Skeletal muscle tissue (tissue), 4 donors: ENCODE measurements around the gene EP400. TPM values are rescaled to one million over a fixed set of nuclear protein-coding genes. Genes with fewer than 3 reads are reported as not detected.

Experiments
- H3K27ac ChIP-seq: one replicate; pipeline ENCODE4 v1.7.0; 2013; ENCODE audit warnings: mild to moderate bottlenecking, low read depth, low read length, inconsistent platforms
- H3K27me3 ChIP-seq, 3 donors: one replicate each; pipeline ENCODE4 v1.7.0; 2013; ENCODE audit warnings: low read length in 3 of 3; ENCODE audit not compliant: control insufficient read depth in 3 of 3, insufficient read depth in 3 of 3
- H3K36me3 ChIP-seq, 3 donors: one replicate each; pipeline ENCODE4 v1.7.0; 2013; ENCODE audit warnings: low read length in 3 of 3; ENCODE audit not compliant: control insufficient read depth in 3 of 3, insufficient read depth in 3 of 3
- H3K4me1 ChIP-seq, 3 donors: one replicate each; pipeline ENCODE4 v1.7.0; 2013; ENCODE audit warnings: low read length in 3 of 3, mild to moderate bottlenecking in 3 of 3; ENCODE audit not compliant: control insufficient read depth in 3 of 3, insufficient read depth in 3 of 3
- H3K4me3 ChIP-seq, 3 donors: one replicate each; pipeline ENCODE4 v1.7.0; 2013; ENCODE audit warnings: low read length in 3 of 3
- H3K9ac ChIP-seq, 3 donors: one replicate each; pipeline ENCODE4 v1.7.0; 2013; ENCODE audit warnings: low read length in 3 of 3, mild to moderate bottlenecking in 3 of 3, moderate library complexity in 2 of 3, low read depth in 1 of 3
- H3K9me3 ChIP-seq, 3 donors: one replicate each; pipeline ENCODE4 v1.7.0; 2013; ENCODE audit warnings: low read length in 3 of 3; ENCODE audit not compliant: control insufficient read depth in 3 of 3
- total RNA-seq: library from RNA; depleted of rRNA; stranded (reverse); fragments of >200 nt; gene quantifications from one replicate; pipeline ENCODE4 v1.2.3, GENCODE V29; 2014
- donor health status: Osteomylitis.

Gene EP400
- total RNA-seq, 1 donor from 2014 or later, result 11.0 TPM

GRCh38 chr12:131919366-131920156 is 30.2 kb upstream of the EP400 start:
- Histone ChIP-seq H3K9me3 (no peaks in the 10 kb centered on the region), H3K36me3 (peaks cover 45 to 57% (median 51%) of the 10 kb centered on the region in 3 donors), H3K4me3 (no peak overlapping the region), H3K9ac (no peak overlapping the region), H3K4me1 (peaks cover 0 to 4% (median under 1%) of the 10 kb centered on the region in 3 donors), H3K27me3 (no peaks in the 10 kb centered on the region), H3K27ac (no peak overlapping the region)

- Histone ChIP-seq H3K27me3 (no peaks in the 10 kb centered on the region), H3K4me1 (peaks cover 0 to 7% (median 4%) of the 10 kb centered on the region in 3 donors), H3K36me3 (peaks cover 40 to 51% (median 47%) of the 10 kb centered on the region in 3 donors), H3K9me3 (no peaks in the 10 kb centered on the region), H3K4me3 (no peak overlapping the region), H3K27ac (no peak overlapping the region), H3K9ac (no peak overlapping the region)
These were observed 29.6 kb upstream of the EP400 start for GRCh38 chr12:131920157-131920508.

DNA sequence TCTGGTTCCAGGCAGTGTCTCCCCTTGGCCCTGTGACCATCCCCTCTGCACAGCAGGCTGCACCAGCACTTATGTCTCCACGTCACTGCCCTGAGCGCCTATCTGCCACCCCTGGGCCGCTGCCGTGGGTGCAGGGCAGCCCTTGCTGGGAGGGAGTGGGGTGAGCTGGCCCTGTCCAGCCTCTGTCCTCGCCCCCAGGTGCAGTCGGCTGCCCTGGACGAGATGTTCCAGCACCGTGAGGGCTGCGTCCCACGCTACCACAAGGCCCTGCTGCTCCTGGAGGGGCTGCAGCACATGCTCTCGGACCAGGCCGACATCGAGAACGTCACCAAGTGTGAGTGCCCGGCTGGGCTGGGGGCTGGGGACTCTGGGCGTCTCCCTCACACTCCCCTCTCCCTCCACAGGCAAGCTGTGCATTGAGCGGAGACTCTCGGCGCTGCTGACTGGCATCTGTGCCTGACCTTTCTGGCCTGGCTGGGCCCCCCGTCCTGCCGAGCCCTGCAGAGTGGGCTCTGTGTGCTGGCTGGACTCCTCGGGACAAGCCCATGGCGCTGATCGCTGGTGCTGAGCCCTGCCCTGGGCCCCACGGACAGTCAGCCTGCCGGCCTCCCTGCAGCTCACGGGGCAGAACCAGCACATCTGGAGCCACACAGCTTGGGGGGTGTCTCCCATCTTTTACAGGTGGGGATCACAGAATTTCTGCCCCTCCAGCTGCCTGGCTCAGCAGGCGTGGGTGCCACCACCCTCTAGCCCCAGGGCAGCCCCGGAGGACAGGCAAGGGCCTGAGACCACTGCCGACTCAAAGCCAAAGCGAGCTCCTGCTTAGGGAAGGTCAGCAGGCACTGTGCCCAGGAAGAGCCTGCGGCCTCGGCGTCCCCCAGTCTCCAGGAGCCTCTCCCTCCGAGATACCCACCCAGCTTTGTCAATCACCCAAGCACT is 28.6 kb upstream of the EP400 start:
- peaks cover 29 to 41% (median 38%) of the 10 kb centered on the region in 3 donors for H3K36me3 ChIP-seq

DNA sequence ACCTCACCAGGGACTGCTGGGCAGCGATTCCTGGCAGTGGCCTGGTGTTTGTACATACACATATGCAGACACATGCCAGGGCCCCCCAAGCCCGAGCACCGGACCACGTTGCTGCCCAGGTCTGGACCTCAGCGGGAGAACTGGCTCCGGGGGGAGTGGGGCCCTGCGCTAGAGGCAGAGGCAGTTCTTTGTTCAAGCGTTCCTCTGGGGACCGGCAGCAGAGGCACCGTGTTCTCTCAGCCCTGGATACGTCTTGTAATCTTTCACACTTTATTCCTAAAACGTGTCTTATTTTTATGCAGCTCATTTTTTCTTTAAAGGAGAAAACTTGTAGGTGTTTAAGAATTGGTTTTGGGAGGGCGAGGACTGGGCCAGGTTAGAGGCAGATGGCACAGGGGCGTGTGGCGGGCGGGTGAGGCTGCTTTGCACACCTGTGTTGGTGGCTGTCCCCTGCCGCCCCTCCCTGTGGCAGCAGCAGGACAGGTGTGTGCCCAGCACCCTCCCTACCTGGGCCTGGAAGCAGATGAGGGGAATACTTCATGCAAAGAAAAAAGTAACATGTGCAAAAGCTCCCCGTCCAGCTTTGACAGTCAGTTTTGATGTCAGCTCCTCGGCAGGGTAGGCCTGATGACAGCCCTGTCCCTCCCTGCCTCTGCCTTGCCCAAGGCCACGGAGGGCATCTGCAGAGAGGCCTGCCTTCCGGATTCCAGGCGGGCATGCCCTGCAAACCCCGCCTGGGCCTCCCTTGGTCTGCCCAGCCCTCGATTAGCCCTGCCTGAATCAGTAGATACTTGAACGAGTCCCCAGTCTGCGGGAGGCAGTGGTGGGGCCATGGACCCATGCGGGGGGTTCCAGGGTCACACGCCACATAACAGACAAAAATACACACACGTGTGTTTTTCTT is 27.6 kb upstream of the EP400 start:
- Histone ChIP-seq H3K4me3 (no peak overlapping the region), H3K9me3 (no peaks in the 10 kb centered on the region), H3K27me3 (no peaks in the 10 kb centered on the region), H3K4me1 (peaks cover 0 to 7% (median 4%) of the 10 kb centered on the region in 3 donors), H3K27ac (no peak overlapping the region), H3K36me3 (peaks cover 25 to 34% (median 33%) of the 10 kb centered on the region in 3 donors), H3K9ac (no peak overlapping the region)

More for the DNA sequence above, 28.6 kb upstream of the EP400 start:
- Histone ChIP-seq H3K4me1 (peaks cover 0 to 7% (median 4%) of the 10 kb centered on the region in 3 donors), H3K27me3 (no peaks in the 10 kb centered on the region), H3K4me3 (no peak overlapping the region), H3K9me3 (no peaks in the 10 kb centered on the region), H3K27ac (no peak overlapping the region), H3K9ac (no peak overlapping the region)

DNA sequence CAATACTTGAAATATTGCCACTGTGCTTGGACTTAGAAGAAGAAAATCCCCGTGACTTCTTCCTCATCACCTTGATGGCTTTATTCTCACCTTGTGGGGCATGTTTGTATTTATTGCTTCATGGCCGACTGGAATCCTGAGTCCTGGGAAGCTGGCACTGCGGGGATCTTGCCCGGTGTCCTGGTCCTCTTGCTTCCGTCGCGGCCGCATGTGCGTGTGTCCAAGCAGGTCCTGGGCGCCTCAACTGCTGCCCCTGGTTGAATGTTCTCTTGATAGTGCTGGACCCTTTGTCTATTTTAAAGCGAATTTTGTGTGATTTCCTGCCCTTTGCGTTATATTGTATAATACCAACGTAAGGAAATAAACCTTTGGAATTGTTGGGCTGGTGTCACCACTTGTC is 27.0 kb upstream of the EP400 start:
- Histone ChIP-seq H3K4me3 (no peak overlapping the region), H3K4me1 (peaks cover 0 to 7% (median 4%) of the 10 kb centered on the region in 3 donors), H3K36me3 (peaks cover 25 to 31% (median 30%) of the 10 kb centered on the region in 3 donors), H3K9me3 (no peaks in the 10 kb centered on the region), H3K27me3 (no peaks in the 10 kb centered on the region), H3K9ac (no peak overlapping the region), H3K27ac (no peak overlapping the region)

DNA sequence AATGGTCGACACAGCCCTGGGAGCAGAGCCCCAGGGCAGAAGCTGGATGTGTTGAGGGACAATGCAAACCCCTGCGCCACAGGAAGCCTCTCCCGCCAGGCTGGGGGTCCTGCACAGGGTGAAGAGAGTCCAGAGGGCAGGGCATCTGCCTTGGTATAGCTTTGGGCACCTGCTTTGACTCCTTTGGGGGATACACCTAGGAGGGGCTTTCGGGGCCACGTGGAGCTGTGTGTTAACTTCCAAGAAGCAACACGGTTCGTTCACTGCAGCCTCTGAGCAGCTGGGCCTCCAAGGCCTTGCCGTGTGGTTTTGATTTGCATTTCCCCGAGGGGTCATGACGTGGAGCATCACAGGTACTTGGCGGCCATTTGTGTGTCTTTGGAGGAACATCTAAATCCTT is 26.5 kb upstream of the EP400 start:
- H3K4me1 ChIP-seq, result peaks cover 0 to 7% (median 4%) of the 10 kb centered on the region in 3 donors
- H3K36me3 ChIP-seq, result peaks cover 25 to 30% (median 29%) of the 10 kb centered on the region in 3 donors
- H3K9ac ChIP-seq, result no peak overlapping the region
- H3K9me3 ChIP-seq, result no peaks in the 10 kb centered on the region
- H3K27ac ChIP-seq, result no peak overlapping the region
- H3K4me3 ChIP-seq, result no peak overlapping the region
- no peaks in the 10 kb centered on the region for H3K27me3 ChIP-seq

DNA sequence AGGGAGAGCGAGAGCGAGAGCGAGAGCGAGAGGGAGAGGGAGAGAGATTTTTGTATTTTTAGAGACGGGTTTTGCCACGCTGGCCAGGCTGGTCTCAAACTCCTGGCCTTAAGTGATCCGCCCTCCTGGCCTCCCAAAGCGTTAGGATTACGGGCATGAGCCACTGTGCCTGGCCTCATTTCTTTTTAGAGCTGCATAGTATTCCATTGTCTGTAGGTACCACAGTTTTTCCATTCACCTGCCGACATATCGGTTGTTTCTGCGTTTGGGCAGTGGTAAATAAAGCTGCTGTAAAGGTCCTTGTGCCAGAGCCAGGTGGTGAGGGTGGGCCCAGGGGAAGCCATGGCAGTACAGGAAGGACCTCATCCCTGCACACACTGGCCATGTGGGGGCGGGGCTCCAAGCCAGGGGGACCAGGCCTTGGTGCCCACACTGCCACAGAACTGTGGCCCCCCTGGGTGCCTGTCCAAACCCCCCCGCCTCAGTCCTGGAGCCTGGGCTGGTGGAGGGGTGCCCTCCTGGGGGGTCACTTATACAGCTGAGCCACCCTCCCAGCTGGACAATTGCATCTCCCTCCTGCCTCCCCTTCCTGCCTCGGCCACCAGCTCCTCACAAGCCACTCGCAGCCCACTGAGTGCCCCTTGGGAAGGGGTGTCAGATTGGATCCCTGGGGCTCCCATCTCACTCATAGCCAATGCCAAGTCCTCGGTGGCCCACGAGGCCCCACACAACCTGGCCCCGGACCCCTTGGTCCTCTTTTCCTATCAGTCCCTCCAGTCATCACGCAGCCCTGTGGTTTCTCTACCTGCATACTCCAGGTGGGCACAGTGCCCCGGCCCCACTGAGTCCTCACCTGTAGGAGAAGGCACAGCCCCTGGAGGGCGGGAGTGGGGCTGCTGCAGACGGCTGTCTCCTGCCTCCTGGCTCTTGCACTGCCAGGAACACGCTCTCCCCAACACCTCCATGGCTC is 22.3 kb upstream of the EP400 start:
- Histone ChIP-seq H3K9ac (no peak overlapping the region), H3K9me3 (no peaks in the 10 kb centered on the region), H3K36me3 (peaks cover 4 to 10% (median 9%) of the 10 kb centered on the region in 3 donors), H3K4me1 (peaks cover 11 to 14% (median 14%) of the 10 kb centered on the region in 3 donors), H3K4me3 (no peak overlapping the region), H3K27me3 (no peaks in the 10 kb centered on the region), H3K27ac (no peak overlapping the region)

GRCh38 chr12:131928080-131928710 is 21.5 kb upstream of the EP400 start:
- peak overlapping the region; percentile 47 for H3K27ac ChIP-seq
- peak overlapping the region; percentile 48 to 76 (median 75) for H3K4me3 ChIP-seq
- no peaks in the 10 kb centered on the region for H3K27me3 ChIP-seq
- H3K9ac ChIP-seq, result peak overlapping the region; percentile 67 to 82 (median 68)
- peaks cover 11 to 16% (median 16%) of the 10 kb centered on the region in 3 donors for H3K36me3 ChIP-seq
- H3K9me3 ChIP-seq, result no peaks in the 10 kb centered on the region
- H3K4me1 ChIP-seq, result peaks cover 11 to 14% (median 14%) of the 10 kb centered on the region in 3 donors
